Liver (tissue), 9 donors: ENCODE data around the gene SMYD2. TPM values are rescaled to one million over a fixed set of nuclear protein-coding genes. Genes with fewer than 3 reads are reported as not detected.

Source experiments
- DNase-seq: peaks from one replicate; pipeline ENCODE4 v3.0.0-alpha.2; 2017; ENCODE audit warnings: low spot score
- H3K27ac ChIP-seq, 2 donors: one replicate each; pipeline ENCODE4 v1.7.0; 2013; ENCODE audit warnings: inconsistent platforms in 2 of 2, low read length in 2 of 2, control low read depth in 1 of 2, low read depth in 1 of 2, mild to moderate bottlenecking in 1 of 2
- H3K27me3 ChIP-seq, 4 donors: one replicate each; pipeline versions ENCODE4 v1.6.1 to v1.7.0; 2013; ENCODE audit warnings: low read length in 3 of 4, inconsistent platforms in 1 of 4, mild to moderate bottlenecking in 1 of 4, moderate library complexity in 1 of 4; ENCODE audit not compliant: control insufficient read depth in 4 of 4, insufficient read depth in 4 of 4
- H3K36me3 ChIP-seq, 4 donors: one replicate each; pipeline versions ENCODE4 v1.6.1 to v1.7.0; 2013; ENCODE audit warnings: low read length in 3 of 4, mild to moderate bottlenecking in 3 of 4, low read depth in 1 of 4, moderate library complexity in 1 of 4; ENCODE audit not compliant: control insufficient read depth in 4 of 4, insufficient read depth in 3 of 4
- H3K4me1 ChIP-seq, 4 donors: one replicate each; pipeline versions ENCODE4 v1.6.1 to v1.7.0; 2013; ENCODE audit warnings: low read length in 3 of 4, mild to moderate bottlenecking in 3 of 4, moderate library complexity in 1 of 4; ENCODE audit not compliant: control insufficient read depth in 4 of 4, insufficient read depth in 4 of 4
- H3K4me3 ChIP-seq, 3 donors: one replicate each; pipeline versions ENCODE4 v1.6.1 to v1.7.0; 2013; ENCODE audit warnings: low read length in 3 of 3, control low read depth in 1 of 3, low read depth in 1 of 3, mild to moderate bottlenecking in 1 of 3
- H3K9ac ChIP-seq, 2 donors: one replicate each; pipeline ENCODE4 v1.7.0; 2013; ENCODE audit warnings: low read length in 2 of 2, mild to moderate bottlenecking in 2 of 2, moderate library complexity in 2 of 2, control low read depth in 1 of 2, low read depth in 1 of 2
- H3K9me3 ChIP-seq, 4 donors: one replicate each; pipeline versions ENCODE4 v1.6.1 to v1.7.0; 2013; ENCODE audit warnings: low read length in 3 of 4; ENCODE audit not compliant: control insufficient read depth in 4 of 4
- ATF3 ChIP-seq: IDR thresholded peaks from 2 replicates; pipeline ENCODE4 v1.6.1; 2016; ENCODE audit warnings: antibody characterized with exemption
- CTCF ChIP-seq: fragments of 150-350 bp; IDR thresholded peaks from 2 replicates; pipeline ENCODE4 v1.5.1; 2017; ENCODE audit warnings: improper control_type of control experiment, low read depth, low read length; ENCODE audit not compliant: missing input control
- EGR1 ChIP-seq, 2 donors: IDR thresholded peaks; 2 replicates each; pipeline ENCODE4 v1.6.1; 2016 to 2018; ENCODE audit warnings: antibody characterized with exemption in 2 of 2, low read depth in 2 of 2
- FOXA1 ChIP-seq: IDR thresholded peaks from 2 replicates; pipeline ENCODE4 v1.6.1; 2016; ENCODE audit warnings: antibody characterized with exemption
- GABPA ChIP-seq, 2 donors: IDR thresholded peaks in 1 of 2; conservative IDR thresholded peaks in 1 of 2; 2 replicates each; pipeline ENCODE4 v1.6.1; 2016; ENCODE audit warnings: antibody characterized with exemption in 2 of 2, mild to moderate bottlenecking in 1 of 2, moderate library complexity in 1 of 2
- HNF4A ChIP-seq, 2 donors: conservative IDR thresholded peaks; 2 replicates each; pipeline ENCODE4 v1.6.1; 2016; ENCODE audit warnings: antibody characterized with exemption in 2 of 2, mild to moderate bottlenecking in 2 of 2
- HNF4G ChIP-seq: IDR thresholded peaks from 2 replicates; pipeline ENCODE4 v1.6.1; 2016; ENCODE audit warnings: antibody characterized with exemption
- JUND ChIP-seq, 2 donors: IDR thresholded peaks; 2 replicates each; pipeline ENCODE4 v1.6.1; 2016; ENCODE audit warnings: antibody characterized with exemption in 2 of 2
- MAX ChIP-seq: IDR thresholded peaks from 2 replicates; pipeline ENCODE4 v1.6.1; 2016; ENCODE audit warnings: antibody characterized with exemption
- NR2F2 ChIP-seq: IDR thresholded peaks from 2 replicates; pipeline ENCODE4 v1.6.1; 2016; ENCODE audit warnings: antibody characterized with exemption
- RAD21 ChIP-seq, 2 donors: IDR thresholded peaks; 2 replicates each; pipeline ENCODE4 v1.6.1; 2016; ENCODE audit warnings: antibody characterized with exemption in 2 of 2, mild to moderate bottlenecking in 2 of 2
- REST ChIP-seq: IDR thresholded peaks from 2 replicates; pipeline ENCODE4 v1.6.1; 2016; ENCODE audit warnings: antibody characterized with exemption, mild to moderate bottlenecking
- RXRA ChIP-seq, 2 donors: IDR thresholded peaks; 2 replicates each; pipeline ENCODE4 v1.6.1; 2017 to 2018; ENCODE audit warnings: antibody characterized with exemption in 2 of 2, mild to moderate bottlenecking in 1 of 2
- SP1 ChIP-seq: IDR thresholded peaks from 2 replicates; pipeline ENCODE4 v1.6.1; 2018; ENCODE audit warnings: antibody characterized with exemption, mild to moderate bottlenecking
- TAF1 ChIP-seq: conservative IDR thresholded peaks from 2 replicates; pipeline ENCODE4 v1.6.1; 2016; ENCODE audit warnings: antibody characterized with exemption, mild to moderate bottlenecking
- YY1 ChIP-seq: IDR thresholded peaks from 2 replicates; pipeline ENCODE4 v1.6.1; 2016; ENCODE audit warnings: antibody characterized with exemption, mild to moderate bottlenecking
- ZBTB33 ChIP-seq: IDR thresholded peaks from 2 replicates; pipeline ENCODE4 v1.6.1; 2016; ENCODE audit warnings: antibody characterized with exemption
- WGBS: extraction: QIAGEN DNeasy Blood & Tissue Kit; methylation state at CpG from one replicate; pipeline ENCODE4 v1.1.7; 2013; 5-methylcytosine and 5-hydroxymethylcytosine counted together
- polyA plus RNA-seq, 2 donors: library from polyadenylated mRNA; stranded (reverse) in 1 of 2; unstranded in 1 of 2; fragments of 200-250 nt in 1 of 2; fragments of >200 nt in 1 of 2; fragmentation: Nextera tagmentation in 1 of 2; extraction: Ambion mirVana in 1 of 2; gene quantifications; one replicate each; pipeline versions ENCODE4 v1.2.1 to v1.2.3, GENCODE V29; 2013 to 2015
- total RNA-seq, 2 donors: library from RNA; depleted of rRNA; stranded (reverse); fragments of >200 nt; gene quantifications; one replicate each; pipeline ENCODE4 v1.2.3, GENCODE V29; 2014
- donor health status: healthy.
- donor health status: healthy.
- donor health status: healthy.
- donor health status: healthy.
- donor health status: healthy.

SMYD2 gene
- total and polyA plus RNA-seq, 4 donors = 11.9 to 20.2 (median 17.2) TPM

- no peak overlapping the region for H3K27ac ChIP-seq
- no peaks in the 10 kb centered on the region for H3K36me3 ChIP-seq
- DNase-seq = no peak
- no peaks in the 10 kb centered on the region for H3K27me3 ChIP-seq
- H3K4me3 ChIP-seq = no peak overlapping the region
- TF ChIP-seq FOXA1 (no peak), HNF4A (conservative IDR thresholded peaks at IDR 0.05) (no peak), HNF4G (no peak)
- H3K9ac ChIP-seq = no peak overlapping the region
- H3K4me1 ChIP-seq = no peaks in the 10 kb centered on the region
- 87% methylated on average over 8 of the region's 8 CpGs for WGBS
- H3K9me3 ChIP-seq = no peaks in the 10 kb centered on the region
These were observed 33.4 kb upstream of the SMYD2 start for GRCh38 chr1:214247501-214248041.

- no peaks in the 10 kb centered on the region for H3K9me3 ChIP-seq
- no peaks in the 10 kb centered on the region for H3K36me3 ChIP-seq
- H3K27ac ChIP-seq = no peak overlapping the region
- TF ChIP-seq MAX (no peak), RAD21 (IDR thresholded peaks at IDR 0.05) (no peak), ZBTB33 (no peak), HNF4G (no peak), EGR1 (IDR thresholded peaks at IDR 0.05; ENCODE audit: low read depth in 2 of 2) (no peak), ATF3 (no peak), JUND (IDR thresholded peaks at IDR 0.05) (no peak), REST (no peak), HNF4A (conservative IDR thresholded peaks at IDR 0.05) (no peak), NR2F2 (no peak)
- H3K9ac ChIP-seq = no peak overlapping the region
- no peak for DNase-seq
- H3K4me1 ChIP-seq = no peaks in the 10 kb centered on the region
- WGBS = 89% methylated on average over 7 of the region's 7 CpGs
- H3K27me3 ChIP-seq = no peaks in the 10 kb centered on the region
- no peak overlapping the region for H3K4me3 ChIP-seq
These were observed 32.5 kb upstream of the SMYD2 start for GRCh38 chr1:214248311-214249085.

GRCh38 chr1:214249651-214250050 is 31.3 kb upstream of the SMYD2 start:
- no peak overlapping the region for H3K27ac ChIP-seq
- H3K9ac ChIP-seq = no peak overlapping the region
- H3K9me3 ChIP-seq = no peaks in the 10 kb centered on the region
- no peaks in the 10 kb centered on the region for H3K4me1 ChIP-seq
- H3K4me3 ChIP-seq = no peak overlapping the region
- DNase-seq = no peak
- H3K36me3 ChIP-seq = no peaks in the 10 kb centered on the region
- WGBS = 95% methylated on average over 14 of the region's 14 CpGs
- no peaks in the 10 kb centered on the region for H3K27me3 ChIP-seq
- TF ChIP-seq GABPA (IDR thresholded peaks at IDR 0.05 in 1 of 2, conservative IDR thresholded peaks at IDR 0.05 in 1 of 2) (no peak), NR2F2 (no peak), SP1 (no peak), RXRA (IDR thresholded peaks at IDR 0.05) (no peak), YY1 (no peak), ATF3 (no peak), ZBTB33 (no peak), EGR1 (IDR thresholded peaks at IDR 0.05; ENCODE audit: low read depth in 2 of 2) (no peak), CTCF (no peak), TAF1 (no peak)
